Mesenchymal stem cell (in vitro differentiated cells and primary cell): ENCODE measurements around the gene KIF3A.

Experiments used
- DNase-seq: peaks from one replicate; pipeline ENCODE4 v3.0.0-alpha.2; 2013
- H2AFZ ChIP-seq: one replicate; pipeline ENCODE4 v1.6.1; 2013; ENCODE audit warnings: low read depth, mild to moderate bottlenecking, control low read depth, inconsistent platforms, low read length, moderate library complexity
- H2AK5ac ChIP-seq: 2 replicates; pipeline ENCODE4 v1.6.1; 2013; ENCODE audit warnings: low read length, moderate library complexity, mild to moderate bottlenecking, inconsistent platforms; ENCODE audit not compliant: severe bottlenecking
- H2BK120ac ChIP-seq: one replicate; pipeline ENCODE4 v1.6.1; 2013; ENCODE audit warnings: low read depth, mild to moderate bottlenecking, inconsistent platforms, low read length, moderate library complexity
- H2BK12ac ChIP-seq, 2 experiments: one replicate each; pipeline ENCODE4 v1.6.1; 2013; ENCODE audit warnings: inconsistent platforms in 2 of 2, low read length in 2 of 2, mild to moderate bottlenecking in 2 of 2, moderate library complexity in 2 of 2, control low read depth in 1 of 2
- H2BK15ac ChIP-seq: one replicate; pipeline ENCODE4 v1.6.1; 2013; ENCODE audit warnings: mild to moderate bottlenecking, low read depth, inconsistent platforms; ENCODE audit not compliant: poor library complexity, severe bottlenecking
- H2BK5ac ChIP-seq: 2 replicates; pipeline ENCODE4 v1.6.1; 2013; ENCODE audit warnings: low read depth, mild to moderate bottlenecking, low read length, control low read depth, inconsistent platforms; ENCODE audit not compliant: poor library complexity, severe bottlenecking
- H3K14ac ChIP-seq, 2 experiments: one replicate each; pipeline ENCODE4 v1.6.1; 2013; ENCODE audit warnings: inconsistent platforms in 2 of 2, low read length in 2 of 2, control low read depth in 1 of 2, mild to moderate bottlenecking in 1 of 2, moderate library complexity in 1 of 2
- H3K18ac ChIP-seq, 2 experiments: one replicate each; pipeline ENCODE4 v1.6.1; 2013; ENCODE audit warnings: inconsistent platforms in 2 of 2, low read length in 2 of 2, control low read depth in 1 of 2, low read depth in 1 of 2, mild to moderate bottlenecking in 1 of 2
- H3K23ac ChIP-seq, 2 experiments: one replicate each; pipeline ENCODE4 v1.6.1; 2013; ENCODE audit warnings: inconsistent platforms in 2 of 2, low read length in 2 of 2, mild to moderate bottlenecking in 2 of 2, moderate library complexity in 2 of 2, control low read depth in 1 of 2
- H3K27ac ChIP-seq: 2 replicates; pipeline ENCODE4 v1.5.1; 2013; ENCODE audit warnings: mild to moderate bottlenecking, moderate library complexity, low read length, control low read depth, inconsistent platforms; ENCODE audit not compliant: poor library complexity, severe bottlenecking
- H3K27me3 ChIP-seq, 2 experiments: 2 replicates each; pipeline versions ENCODE4 v1.6.1 to v1.7.0; 2013; ENCODE audit warnings: low read length in 2 of 2, mild to moderate bottlenecking in 2 of 2, moderate library complexity in 2 of 2, control low read depth in 1 of 2, inconsistent platforms in 1 of 2; ENCODE audit not compliant: control insufficient read depth in 1 of 2, insufficient read depth in 1 of 2
- H3K36me3 ChIP-seq, 2 experiments: 2 replicates each; pipeline versions ENCODE4 v1.6.1 to v1.7.0; 2013; ENCODE audit warnings: low read length in 2 of 2, control low read depth in 1 of 2, inconsistent platforms in 1 of 2, low read depth in 1 of 2, mild to moderate bottlenecking in 1 of 2; ENCODE audit not compliant: insufficient read depth in 2 of 2, control insufficient read depth in 1 of 2
- H3K4ac ChIP-seq, 2 experiments: one replicate each; pipeline ENCODE4 v1.6.1; 2013; ENCODE audit warnings: inconsistent platforms in 2 of 2, low read length in 2 of 2, mild to moderate bottlenecking in 2 of 2, moderate library complexity in 2 of 2, control low read depth in 1 of 2, low read depth in 1 of 2
- H3K4me1 ChIP-seq: 2 replicates; pipeline ENCODE4 v1.6.1; 2013; ENCODE audit warnings: low read depth, low read length, control low read depth; ENCODE audit not compliant: control insufficient read depth, insufficient read depth
- H3K4me2 ChIP-seq: 2 replicates; pipeline ENCODE4 v1.6.1; 2013; ENCODE audit warnings: low read length, mild to moderate bottlenecking, inconsistent platforms; ENCODE audit not compliant: poor library complexity, severe bottlenecking
- H3K4me3 ChIP-seq, 2 experiments: 2 replicates each; pipeline versions ENCODE4 v1.5.1 to v1.7.0; 2013; ENCODE audit warnings: low read length in 2 of 2, mild to moderate bottlenecking in 2 of 2, control low read depth in 1 of 2, low read depth in 1 of 2; ENCODE audit not compliant: insufficient read depth in 1 of 2
- H3K79me1 ChIP-seq: replicated peaks from 2 replicates; pipeline ENCODE4 v1.6.1; 2013; ENCODE audit warnings: mild to moderate bottlenecking, control low read depth, low read length, inconsistent platforms; ENCODE audit not compliant: poor library complexity, severe bottlenecking
- H3K9ac ChIP-seq: 2 replicates; pipeline ENCODE4 v1.7.0; 2013; ENCODE audit warnings: mild to moderate bottlenecking, low read length, moderate library complexity
- H3K9me3 ChIP-seq: 2 replicates; pipeline ENCODE4 v1.7.0; 2013; ENCODE audit warnings: mild to moderate bottlenecking, low read length; ENCODE audit not compliant: control insufficient read depth
- H4K8ac ChIP-seq: one replicate; pipeline ENCODE4 v1.6.1; 2013; ENCODE audit warnings: inconsistent platforms, mild to moderate bottlenecking, low read length, moderate library complexity
- H4K91ac ChIP-seq: one replicate; pipeline ENCODE4 v1.6.1; 2013; ENCODE audit warnings: mild to moderate bottlenecking, low read length, inconsistent platforms
- WGBS: methylation state at CpG from one replicate; pipeline ENCODE4 v1.1.7; 2013; ENCODE audit warnings: mixed read lengths; 5-methylcytosine and 5-hydroxymethylcytosine counted together

The KIF3A gene

DNA sequence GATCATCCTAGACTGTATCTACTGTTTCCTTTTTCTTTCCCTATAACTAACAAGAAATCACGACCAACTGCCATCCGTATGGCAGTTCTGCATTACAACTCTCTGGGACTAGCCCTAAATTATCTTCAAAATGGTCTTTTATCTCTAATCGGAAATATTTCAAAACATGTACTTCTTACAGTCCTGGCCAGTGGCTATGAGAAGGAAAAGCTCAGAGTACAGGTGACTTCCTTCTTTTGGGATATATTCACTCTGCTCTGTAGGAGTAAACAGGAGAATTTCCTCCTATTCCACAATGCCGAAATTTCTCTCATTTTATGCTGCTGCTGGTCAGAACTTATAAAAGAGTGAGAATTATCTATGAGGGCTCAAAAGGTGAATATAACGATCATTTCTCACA is 41.5 kb upstream of the KIF3A start:
- Histone ChIP-seq H2BK5ac (no peak overlapping the region), H2BK120ac (no peak overlapping the region), H3K23ac (no peak overlapping the region), H2AFZ (no peak overlapping the region), H3K36me3 (peaks cover 0 to 6% of the 10 kb centered on the region in 2 experiments), H3K4ac (no peak overlapping the region), H3K4me3 (no peak overlapping the region), H3K14ac (no peak overlapping the region), H3K4me1 (peaks cover 30% of the 10 kb centered on the region), H4K8ac (no peak overlapping the region), H3K9ac (no peak overlapping the region), H3K79me1 (peaks cover 20% of the 10 kb centered on the region), H3K4me2 (no peak overlapping the region), H2BK15ac (no peak overlapping the region), H3K27ac (no peak overlapping the region), H3K18ac (no peak overlapping the region), H2AK5ac (no peak overlapping the region), H4K91ac (no peak overlapping the region), H2BK12ac (no peak overlapping the region), H3K27me3 (peaks cover 0 to 9% of the 10 kb centered on the region in 2 experiments), H3K9me3 (no peaks in the 10 kb centered on the region)
- no peak for DNase-seq
- 95% methylated on average over 4 of the region's 5 CpGs for WGBS

- 85% methylated on average over 3 of the region's 4 CpGs for WGBS
- H3K27ac ChIP-seq, result no peak overlapping the region
These were observed 40.8 kb upstream of the KIF3A start for GRCh38 chr5:132778129-132778528.

DNA sequence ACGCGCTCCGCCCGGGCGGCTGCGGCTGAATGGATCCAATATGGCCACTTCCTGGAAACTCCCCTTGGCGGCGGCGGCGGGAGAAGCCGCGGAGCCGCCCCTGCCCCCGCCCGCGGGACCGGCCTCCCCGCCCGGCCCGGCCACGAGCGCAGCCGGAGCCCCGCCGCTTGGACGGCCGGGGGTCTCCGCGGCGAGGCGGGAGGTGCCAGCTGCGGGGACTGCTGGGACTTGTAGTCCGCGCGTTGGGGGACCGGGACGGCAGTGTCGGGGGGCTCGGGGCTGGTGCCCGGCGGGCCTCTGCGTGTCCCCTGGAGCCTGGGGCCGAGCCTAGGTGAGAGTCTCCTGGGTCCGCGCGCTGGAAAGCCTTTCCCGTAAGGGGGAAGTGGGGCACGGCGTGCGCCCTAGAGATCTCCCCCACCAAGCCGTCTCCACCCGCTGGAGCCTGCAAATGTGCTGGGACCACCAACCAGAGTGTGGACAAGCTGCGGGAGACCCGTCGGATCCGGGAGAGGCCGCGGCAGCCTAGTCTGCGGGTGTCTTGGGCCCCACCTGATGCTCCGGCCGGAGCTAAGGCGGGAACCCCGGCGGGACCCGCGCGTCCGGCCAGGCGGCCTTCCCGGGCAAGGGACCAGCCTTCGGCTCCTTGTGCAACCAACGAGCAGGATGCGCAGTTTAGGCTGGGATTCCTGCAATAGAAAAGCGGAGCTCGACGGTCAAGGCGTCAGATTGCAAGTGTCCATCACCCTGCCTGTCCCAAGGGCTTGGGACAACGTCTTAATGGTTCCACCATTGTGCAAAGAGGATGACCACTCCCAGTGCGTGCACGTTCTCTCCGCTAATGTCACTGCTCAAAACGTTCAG is 40.1 kb upstream of the KIF3A start, which contains the start of gene SEPTIN8:
SEPTIN8 (minus strand) TSS at position 31 of the 861 bp plus-strand sequence. CDS start 102 bp downstream, outside the sequence.
- Histone ChIP-seq H3K4me2 (peak within 1 kb of the TSS; percentile 97), H3K36me3 (peaks cover 0 to 17% of the 10 kb centered on the region in 2 experiments), H3K4me1 (peaks cover 43% of the 10 kb centered on the region), H2BK15ac (peak within 1 kb of the TSS; percentile 79), H3K27me3 (peaks cover 0 to 9% of the 10 kb centered on the region in 2 experiments), H4K91ac (peak within 1 kb of the TSS; percentile 52), H3K14ac (peak within 1 kb of the TSS in 1 of 2 experiments; percentile 90), H3K79me1 (peaks cover 34% of the 10 kb centered on the region), H3K9me3 (no peaks in the 10 kb centered on the region), H3K23ac (peak within 1 kb of the TSS; percentile 11 to 46), H3K18ac (peak within 1 kb of the TSS; percentile 46 to 86), H3K4ac (peak within 1 kb of the TSS; percentile 76 to 81), H4K8ac (peak within 1 kb of the TSS; percentile 95), H2AK5ac (peak within 1 kb of the TSS; percentile 37), H2AFZ (peak within 1 kb of the TSS; percentile 85), H2BK12ac (peak within 1 kb of the TSS in 1 of 2 experiments; percentile 3), H3K9ac (peak within 1 kb of the TSS; percentile 78), H3K4me3 (peak within 1 kb of the TSS; percentile 78 to 85), H3K27ac (peak within 1 kb of the TSS; percentile 88), H2BK120ac (peak within 1 kb of the TSS; percentile 80), H2BK5ac (peak within 1 kb of the TSS; percentile 76)
- WGBS, result 8% methylated on average over 64 of the region's 82 CpGs
- DNase-seq, result peak; percentile 57

More at GRCh38 chr5:132778129-132778528, 40.8 kb upstream of the KIF3A start:
- Histone ChIP-seq H3K9me3 (no peaks in the 10 kb centered on the region), H3K36me3 (peaks cover 0 to 11% of the 10 kb centered on the region in 2 experiments), H4K8ac (peak overlapping the region; percentile 95), H3K18ac (no peak overlapping the region), H3K4me2 (peak overlapping the region; percentile 97), H3K79me1 (peaks cover 27% of the 10 kb centered on the region), H2AFZ (no peak overlapping the region), H2AK5ac (peak overlapping the region; percentile 37), H2BK120ac (no peak overlapping the region), H3K4me1 (peaks cover 37% of the 10 kb centered on the region), H3K4ac (no peak overlapping the region), H2BK5ac (no peak overlapping the region), H3K23ac (peak overlapping the region in 1 of 2 experiments; percentile 11), H4K91ac (peak overlapping the region; percentile 52), H3K4me3 (peak overlapping the region in 1 of 2 experiments; percentile 85), H3K14ac (no peak overlapping the region), H3K27me3 (peaks cover 0 to 9% of the 10 kb centered on the region in 2 experiments), H3K9ac (no peak overlapping the region), H2BK15ac (no peak overlapping the region), H2BK12ac (no peak overlapping the region)
- DNase-seq, result no peak

GRCh38 chr5:132776938-132777208 is 39.5 kb upstream of the KIF3A start:
- H3K27ac ChIP-seq, result no peak overlapping the region
- H2BK120ac ChIP-seq, result peak overlapping the region; percentile 73
- H3K4me2 ChIP-seq, result peak overlapping the region; percentile 93
- peak overlapping the region; percentile 74 for H2BK5ac ChIP-seq
- peak overlapping the region; percentile 46 for H4K91ac ChIP-seq
- peak overlapping the region; percentile 74 for H4K8ac ChIP-seq
- peak overlapping the region; percentile 70 for H2BK15ac ChIP-seq
- H2AFZ ChIP-seq, result peak overlapping the region; percentile 73
- H3K4me3 ChIP-seq, result peak overlapping the region; percentile 78 to 85
- 1% methylated on average over 16 of the region's 40 CpGs for WGBS
- H2AK5ac ChIP-seq, result no peak overlapping the region
- H3K36me3 ChIP-seq, result peaks cover 0 to 21% of the 10 kb centered on the region in 2 experiments
- no peak overlapping the region for H2BK12ac ChIP-seq
- H3K14ac ChIP-seq, result no peak overlapping the region
- peaks cover 0 to 9% of the 10 kb centered on the region in 2 experiments for H3K27me3 ChIP-seq
- DNase-seq, result no peak
- H3K18ac ChIP-seq, result peak overlapping the region; percentile 46 to 63
- peaks cover 39% of the 10 kb centered on the region for H3K79me1 ChIP-seq
- no peak overlapping the region for H3K23ac ChIP-seq
- no peaks in the 10 kb centered on the region for H3K9me3 ChIP-seq
- H3K9ac ChIP-seq, result peak overlapping the region; percentile 78
- H3K4me1 ChIP-seq, result peaks cover 42% of the 10 kb centered on the region
- peak overlapping the region; percentile 57 to 76 for H3K4ac ChIP-seq
